CD4-positive, alpha-beta memory T cell (primary cell): ENCODE measurements around the gene EBLN2. TPM values are rescaled to one million over a fixed set of nuclear protein-coding genes. Genes with fewer than 3 reads are reported as not detected.

Source experiments
- CTCF ChIA-PET: fragments of 350-600 bp; sonication (Branson Sonifier 250); formaldehyde crosslinking; loops from one replicate; lab custom pipeline; 2021; ENCODE audit warnings: inconsistent platforms; ENCODE audit not compliant: partially characterized antibody; lab: Charles Lee
- POLR2A ChIA-PET: fragments of 350-600 bp; sonication (Branson Sonifier 250); formaldehyde crosslinking; loops from one replicate; lab custom pipeline; 2021; ENCODE audit not compliant: partially characterized antibody; lab: Charles Lee
- DNase-seq, 5 donors: peaks; one replicate each; pipeline versions ENCODE4 v3.0.0 to v3.0.0-alpha.2; 2020 to 2022; ENCODE audit warnings: mixed read lengths in 1 of 5
- H3K27ac ChIP-seq: one replicate; pipeline ENCODE4 v1.7.0; 2013; ENCODE audit warnings: low read depth, low read length
- H3K27me3 ChIP-seq: 2 replicates; pipeline ENCODE4 v1.7.0; 2013; ENCODE audit warnings: mild to moderate bottlenecking, low read length, moderate library complexity; ENCODE audit not compliant: insufficient read depth
- H3K36me3 ChIP-seq: 2 replicates; pipeline ENCODE4 v1.7.0; 2013; ENCODE audit warnings: mild to moderate bottlenecking, low read length, moderate library complexity; ENCODE audit not compliant: insufficient read depth
- H3K4me1 ChIP-seq: 2 replicates; pipeline ENCODE4 v1.7.0; 2013; ENCODE audit warnings: mild to moderate bottlenecking, low read length, moderate library complexity; ENCODE audit not compliant: insufficient read depth
- H3K4me3 ChIP-seq, 2 donors: one replicate each; pipeline ENCODE4 v1.7.0; 2013; ENCODE audit warnings: low read length in 2 of 2, mild to moderate bottlenecking in 1 of 2
- H3K9me3 ChIP-seq, 2 donors: one replicate each; pipeline ENCODE4 v1.7.0; 2013; ENCODE audit warnings: low read length in 2 of 2, control low read depth in 1 of 2; ENCODE audit not compliant: control insufficient read depth in 1 of 2
- H3K27ac Mint-ChIP-seq, 7 donors: one replicate each; pipeline ENCODE4 v1.8.0; 2020 to 2021; ENCODE audit warnings: mixed read lengths in 7 of 7, mild to moderate bottlenecking in 6 of 7, inconsistent platforms in 3 of 7, moderate library complexity in 3 of 7
- H3K27me3 Mint-ChIP-seq, 2 donors: one replicate each; pipeline ENCODE4 v1.8.0; 2020 to 2021; ENCODE audit warnings: mixed read lengths in 2 of 2
- H3K36me3 Mint-ChIP-seq, 2 donors: one replicate each; pipeline ENCODE4 v1.8.0; 2020 to 2021; ENCODE audit warnings: mixed read lengths in 2 of 2, inconsistent platforms in 1 of 2, mild to moderate bottlenecking in 1 of 2
- H3K4me1 Mint-ChIP-seq, 4 donors: one replicate each; pipeline ENCODE4 v1.8.0; 2020 to 2021; ENCODE audit warnings: mixed read lengths in 4 of 4, mild to moderate bottlenecking in 1 of 4
- H3K4me3 Mint-ChIP-seq, 8 donors: one replicate each; pipeline ENCODE4 v1.8.0; 2020 to 2021; ENCODE audit warnings: mixed read lengths in 8 of 8, mild to moderate bottlenecking in 7 of 8, moderate library complexity in 6 of 8, inconsistent platforms in 3 of 8
- H3K9me3 Mint-ChIP-seq, 8 donors: one replicate each; pipeline ENCODE4 v1.8.0; 2020 to 2021; ENCODE audit warnings: mixed read lengths in 8 of 8, mild to moderate bottlenecking in 5 of 8, inconsistent platforms in 3 of 8, moderate library complexity in 1 of 8
- intact Hi-C: fragments of 100-400 bp; cut with micrococcal nuclease; formaldehyde crosslinking; loops from one replicate; pipeline ENCODE4 v1.15.1; 2023
- polyA plus RNA-seq, 2 donors: library from polyadenylated mRNA; unstranded; fragments of 300-500 nt; fragmentation: Illumina TruSeq; gene quantifications; one replicate each; pipeline ENCODE4 v1.2.3, GENCODE V29; 2021
- total RNA-seq, 2 experiments: library from RNA; stranded (reverse); gene quantifications; one replicate each; pipeline ENCODE4 v1.2.3, GENCODE V29; 2021

EBLN2 gene
- total and polyA plus RNA-seq, 4 experiments from 2014 or later = 1.5 to 12.6 (median 6.2) TPM

DNA sequence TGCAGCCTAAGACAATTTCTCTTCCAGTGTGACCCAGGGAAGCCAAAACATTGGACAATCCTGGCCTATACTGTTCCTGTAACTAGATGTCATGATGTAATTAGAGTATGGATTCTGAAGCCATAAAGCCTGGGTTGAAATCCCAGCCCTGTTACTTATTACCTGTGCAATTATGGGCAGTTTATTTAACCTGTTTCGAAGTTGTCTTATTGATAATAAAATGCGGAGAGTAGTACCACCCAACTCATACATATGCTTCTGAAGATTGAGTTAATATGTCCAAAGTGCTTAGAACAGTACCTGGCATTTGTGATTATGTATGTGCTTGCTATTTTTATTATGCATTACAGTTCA, 34.7 kb upstream of the EBLN2 start:
- Mint-ChIP-seq H3K27ac (peak overlapping the region in 1 of 7 donors; percentile 5), H3K36me3 (peaks cover 5 to 10% of the 10 kb centered on the region in 2 donors), H3K4me3 (peak overlapping the region in 3 of 8 donors; percentile 17 to 39 (median 23)), H3K9me3 (no peaks in the 10 kb centered on the region), H3K4me1 (peaks cover 57 to 86% (median 74%) of the 10 kb centered on the region in 4 donors), H3K27me3 (no peaks in the 10 kb centered on the region)
- DNase-seq = no peak
- Histone ChIP-seq H3K27ac (no peak overlapping the region), H3K4me1 (peaks cover 72% of the 10 kb centered on the region), H3K27me3 (no peaks in the 10 kb centered on the region), H3K36me3 (peaks cover 4% of the 10 kb centered on the region), H3K9me3 (no peaks in the 10 kb centered on the region), H3K4me3 (no peak overlapping the region)
- CTCF ChIA-PET = interaction anchor here (1.2 to 1.8 kb wide), 2 partner anchors 27 to 30 kb away, joined by 3 to 5 read pairs; no protein-coding TSS in a partner anchor
- POLR2A ChIA-PET = interaction anchor here (1.1 kb wide), 1 partner anchor 27 kb away, joined by 3 read pairs; no protein-coding TSS in a partner anchor
- intact Hi-C loops = no loop called here

DNA sequence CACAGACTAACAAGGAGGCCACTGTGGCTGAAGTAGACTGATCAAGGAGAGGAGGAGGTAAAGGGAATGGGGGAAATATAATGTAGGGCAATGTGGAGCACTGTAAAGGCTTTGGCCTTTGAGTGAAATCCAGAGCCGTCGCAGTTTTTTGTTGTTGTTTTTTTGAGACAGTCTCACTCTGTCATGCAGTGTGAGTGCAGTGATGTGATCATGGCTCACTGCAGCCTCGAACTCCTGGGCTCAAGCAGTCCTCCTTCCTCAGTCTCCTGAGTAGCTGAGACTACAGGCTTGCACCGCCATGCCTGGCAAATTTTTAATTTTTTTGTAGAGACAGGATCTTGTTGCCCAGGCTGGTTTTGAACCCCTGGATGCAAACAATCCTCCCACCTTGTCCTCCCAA, 32.7 kb upstream of the EBLN2 start:
- Mint-ChIP-seq H3K27ac (peak overlapping the region in 3 of 7 donors; percentile 19 to 47 (median 37)), H3K4me3 (peak overlapping the region in 4 of 8 donors; percentile 7 to 47 (median 35)), H3K36me3 (peaks cover 9 to 16% of the 10 kb centered on the region in 2 donors), H3K9me3 (no peaks in the 10 kb centered on the region), H3K27me3 (no peaks in the 10 kb centered on the region), H3K4me1 (peaks cover 62 to 89% (median 74%) of the 10 kb centered on the region in 4 donors)
- ChIA-PET CTCF (interaction anchor here (1.4 kb wide), 2 partner anchors 28 to 82 kb away, joined by 3 read pairs; no protein-coding TSS in a partner anchor), POLR2A (no interaction called here)
- peaks cover 4% of the 10 kb centered on the region for H3K36me3 ChIP-seq
- H3K9me3 ChIP-seq = no peaks in the 10 kb centered on the region
- peaks cover 85% of the 10 kb centered on the region for H3K4me1 ChIP-seq
- no peaks in the 10 kb centered on the region for H3K27me3 ChIP-seq
- intact Hi-C loops = no loop called here
- no peak overlapping the region for H3K27ac ChIP-seq
- H3K4me3 ChIP-seq = no peak overlapping the region
- DNase-seq = no peak

DNA sequence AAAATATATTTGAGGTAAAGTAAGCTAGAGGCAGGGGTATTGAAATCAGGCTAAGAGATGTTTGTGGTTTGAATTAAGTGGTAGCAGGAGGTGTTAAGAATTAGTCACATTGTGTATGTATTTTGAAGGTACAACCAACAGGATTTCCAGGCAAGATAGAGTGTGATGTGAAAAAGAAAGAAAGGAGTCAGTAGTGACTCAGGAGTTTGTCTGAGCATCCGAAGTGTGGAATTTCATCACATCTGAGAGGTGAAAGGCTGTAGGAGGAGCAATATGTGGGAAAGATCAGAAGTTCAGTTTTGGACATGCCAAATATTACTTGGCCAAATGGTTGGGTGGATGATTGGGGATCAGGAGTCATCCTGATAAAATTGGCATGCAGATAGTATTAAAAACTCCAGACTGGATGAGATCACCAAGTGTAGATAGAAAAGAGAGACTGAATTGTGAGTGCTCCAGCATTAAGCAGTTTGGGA, 32.1 kb upstream of the EBLN2 start:
- no peaks in the 10 kb centered on the region for H3K9me3 Mint-ChIP-seq
- intact Hi-C loops = no loop called here
- Histone ChIP-seq H3K27ac (no peak overlapping the region), H3K4me1 (peaks cover 87% of the 10 kb centered on the region), H3K9me3 (no peaks in the 10 kb centered on the region), H3K27me3 (no peaks in the 10 kb centered on the region), H3K36me3 (peaks cover 4% of the 10 kb centered on the region), H3K4me3 (no peak overlapping the region)
- peak in 1 of 5 donors; percentile 6 for DNase-seq
- peaks cover 64 to 91% (median 75%) of the 10 kb centered on the region in 4 donors for H3K4me1 Mint-ChIP-seq
- no peaks in the 10 kb centered on the region for H3K27me3 Mint-ChIP-seq
- CTCF ChIA-PET = interaction anchor here (1.4 kb wide), 2 partner anchors 27 to 83 kb away, joined by 3 read pairs; no protein-coding TSS in a partner anchor
- POLR2A ChIA-PET = interaction anchor here (0.8 kb wide), 1 partner anchor 45 kb away, joined by 3 read pairs; no protein-coding TSS in a partner anchor
- peak overlapping the region in 6 of 7 donors; percentile 0 to 47 (median 24) for H3K27ac Mint-ChIP-seq
- H3K4me3 Mint-ChIP-seq = peak overlapping the region in 4 of 8 donors; percentile 13 to 34 (median 24)
- peaks cover 9 to 16% of the 10 kb centered on the region in 2 donors for H3K36me3 Mint-ChIP-seq

DNA sequence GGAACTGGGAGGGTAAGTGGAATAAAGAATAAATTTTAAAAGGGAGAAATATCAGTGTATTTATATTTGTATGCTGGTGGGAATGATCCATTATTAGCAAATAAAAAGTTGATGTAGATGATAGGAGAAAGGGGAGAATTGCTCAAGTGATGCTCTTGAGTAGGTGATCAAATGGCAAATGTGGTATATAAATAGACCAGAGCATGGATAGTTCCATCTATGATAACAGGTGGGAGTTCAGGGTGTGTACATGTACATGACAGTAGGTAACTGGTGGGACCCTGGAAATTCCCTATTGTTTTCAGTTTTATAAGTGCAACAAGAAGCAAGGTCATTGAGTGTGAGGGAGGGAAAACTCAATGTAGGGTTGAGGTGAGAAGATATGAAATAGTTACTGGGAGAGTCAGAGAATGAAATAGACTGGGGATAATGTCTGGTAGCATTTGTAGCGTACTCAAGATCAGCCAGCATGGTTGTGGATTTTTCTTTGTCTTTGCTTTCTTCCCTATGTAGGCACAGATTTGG, 31.3 kb upstream of the EBLN2 start:
- CTCF ChIA-PET = no interaction called here
- Mint-ChIP-seq H3K27ac (peak overlapping the region in 4 of 7 donors; percentile 15 to 83 (median 38)), H3K27me3 (no peaks in the 10 kb centered on the region), H3K4me3 (peak overlapping the region in 2 of 8 donors; percentile 41 to 49), H3K9me3 (no peaks in the 10 kb centered on the region), H3K4me1 (peaks cover 64 to 91% (median 76%) of the 10 kb centered on the region in 4 donors), H3K36me3 (peaks cover 13 to 21% of the 10 kb centered on the region in 2 donors)
- Histone ChIP-seq H3K4me3 (no peak overlapping the region), H3K27me3 (no peaks in the 10 kb centered on the region), H3K27ac (no peak overlapping the region), H3K36me3 (peaks cover 4% of the 10 kb centered on the region), H3K9me3 (no peaks in the 10 kb centered on the region), H3K4me1 (peaks cover 87% of the 10 kb centered on the region)
- POLR2A ChIA-PET = interaction anchor here (0.8 kb wide), 1 partner anchor 44 kb away, joined by 3 read pairs; no protein-coding TSS in a partner anchor
- DNase-seq = no peak
- intact Hi-C loops = no loop called here

DNA sequence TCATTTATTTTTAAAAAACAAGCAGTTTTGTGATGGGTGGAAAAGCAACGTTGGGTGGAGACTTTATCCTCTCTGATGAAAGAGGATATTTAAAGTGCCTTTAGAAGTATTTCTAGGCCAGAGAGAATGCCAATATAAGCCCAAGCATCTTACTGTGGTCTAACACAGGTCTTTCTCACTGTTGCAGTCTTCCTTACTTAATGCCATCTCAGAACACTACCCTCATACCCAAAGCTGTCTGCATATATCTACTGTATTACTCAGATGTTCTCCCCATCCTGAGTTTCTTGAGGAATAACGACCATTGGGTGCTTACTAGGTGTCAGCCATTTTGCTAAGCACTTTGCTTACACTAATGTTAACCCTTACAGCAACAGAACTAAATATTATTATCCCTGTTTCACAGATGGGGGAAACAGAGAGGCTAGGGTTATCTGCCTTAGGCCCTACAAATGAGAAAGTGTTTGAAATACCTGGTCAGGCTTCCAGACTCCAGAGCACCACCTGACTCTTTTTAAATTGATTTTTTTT, 29.8 kb upstream of the EBLN2 start:
- Mint-ChIP-seq H3K27ac (peak overlapping the region in 1 of 7 donors; percentile 39), H3K4me1 (peaks cover 62 to 92% (median 74%) of the 10 kb centered on the region in 4 donors)

DNA sequence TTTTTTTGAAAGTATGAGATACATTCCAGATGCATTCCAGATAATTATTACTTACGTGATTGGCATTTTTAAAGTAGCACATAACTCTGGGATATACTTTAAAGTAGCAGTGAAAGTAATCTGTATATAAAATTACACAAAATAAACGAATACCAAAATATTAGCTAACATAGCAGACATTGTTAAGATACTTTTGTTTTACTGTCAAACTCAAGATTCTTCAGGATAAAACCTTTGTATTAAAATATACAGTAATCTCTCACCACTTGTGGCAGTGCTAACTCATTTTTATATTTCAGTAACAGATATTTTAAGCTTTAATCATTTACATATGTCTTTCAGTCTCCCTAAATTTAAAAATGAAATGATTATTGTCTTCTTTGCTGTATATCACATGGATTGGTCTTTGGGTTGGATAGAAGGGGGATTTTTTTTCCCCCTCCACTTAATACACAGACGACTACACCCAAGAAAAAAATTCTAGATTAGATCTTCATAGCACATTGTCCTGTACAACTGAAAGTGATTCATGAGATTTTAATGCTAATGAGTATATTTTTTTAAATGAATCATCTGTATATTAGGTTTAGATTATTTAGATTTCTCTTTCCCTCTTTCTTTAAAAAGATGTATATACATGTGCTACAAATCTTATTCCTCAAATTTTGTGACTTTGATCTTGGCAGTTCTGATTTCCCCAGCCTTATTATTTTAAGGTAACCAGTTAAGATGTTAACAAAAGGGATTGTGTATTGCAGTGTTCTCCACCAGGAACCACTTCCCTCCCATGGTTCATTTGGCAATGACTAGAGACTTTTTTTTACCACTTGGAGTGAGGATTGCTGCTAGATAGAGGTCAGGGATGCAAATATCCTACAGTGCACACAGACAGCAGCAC, 24.5 kb upstream of the EBLN2 start:
- Mint-ChIP-seq H3K27ac (peak overlapping the region in 4 of 7 donors; percentile 13 to 79 (median 48)), H3K4me1 (peaks cover 55 to 92% (median 76%) of the 10 kb centered on the region in 4 donors), H3K9me3 (no peaks in the 10 kb centered on the region), H3K4me3 (peak overlapping the region in 3 of 8 donors; percentile 3 to 22 (median 3)), H3K27me3 (no peaks in the 10 kb centered on the region), H3K36me3 (peaks cover 15 to 20% of the 10 kb centered on the region in 2 donors)
- no peaks in the 10 kb centered on the region for H3K27me3 ChIP-seq
- H3K27ac ChIP-seq = no peak overlapping the region
- H3K9me3 ChIP-seq = no peaks in the 10 kb centered on the region
- DNase-seq = no peak
- no peaks in the 10 kb centered on the region for H3K36me3 ChIP-seq
- intact Hi-C loops = no loop called here
- ChIA-PET POLR2A (no interaction called here), CTCF (interaction anchor here (0.7 to 0.8 kb wide), 2 partner anchors 9 to 21 kb away, joined by 3 read pairs; no protein-coding TSS in a partner anchor)
- peaks cover 86% of the 10 kb centered on the region for H3K4me1 ChIP-seq
- H3K4me3 ChIP-seq = no peak overlapping the region

More for the DNA sequence above, 29.8 kb upstream of the EBLN2 start:
- Histone ChIP-seq H3K27ac (no peak overlapping the region), H3K4me1 (peaks cover 85% of the 10 kb centered on the region), H3K4me3 (no peak overlapping the region), H3K27me3 (no peaks in the 10 kb centered on the region), H3K36me3 (peaks cover 1% of the 10 kb centered on the region), H3K9me3 (no peaks in the 10 kb centered on the region)
- no peaks in the 10 kb centered on the region for H3K9me3 Mint-ChIP-seq
- ChIA-PET POLR2A (interaction anchor here (0.6 kb wide), 1 partner anchor 28 kb away, joined by 3 read pairs; no protein-coding TSS in a partner anchor), CTCF (interaction anchor here (1.0 to 1.2 kb wide), 2 partner anchors 10 to 25 kb away, joined by 3 to 6 read pairs; no protein-coding TSS in a partner anchor)
- no peaks in the 10 kb centered on the region for H3K27me3 Mint-ChIP-seq
- H3K4me3 Mint-ChIP-seq = no peak overlapping the region
- no peak for DNase-seq
- intact Hi-C loops = no loop called here
- H3K36me3 Mint-ChIP-seq = peaks cover 15 to 22% of the 10 kb centered on the region in 2 donors
